Activated naive CD8-positive, alpha-beta T cell (primary cell): ENCODE data around the gene RPS5.
"Not testable (repeated sequence)": the region's sequence is repeated elsewhere in the genome, so short reads cannot be mapped to it uniquely, and the experiment has no call there.

Experiments used
- H3K27ac Mint-ChIP-seq: one replicate; pipeline ENCODE4 v1.8.0; 2021; ENCODE audit warnings: mixed read lengths
- H3K27me3 Mint-ChIP-seq: one replicate; pipeline ENCODE4 v1.8.0; 2021; ENCODE audit warnings: mixed read lengths
- H3K36me3 Mint-ChIP-seq: one replicate; pipeline ENCODE4 v1.8.0; 2021; ENCODE audit warnings: mixed read lengths
- H3K4me1 Mint-ChIP-seq: one replicate; pipeline ENCODE4 v1.8.0; 2021; ENCODE audit warnings: low read depth, mixed read lengths
- H3K4me3 Mint-ChIP-seq: one replicate; pipeline ENCODE4 v1.8.0; 2021; ENCODE audit warnings: mild to moderate bottlenecking, mixed read lengths
- H3K9me3 Mint-ChIP-seq: one replicate; pipeline ENCODE4 v1.8.0; 2021; ENCODE audit warnings: low read depth, mixed read lengths

Gene RPS5

DNA sequence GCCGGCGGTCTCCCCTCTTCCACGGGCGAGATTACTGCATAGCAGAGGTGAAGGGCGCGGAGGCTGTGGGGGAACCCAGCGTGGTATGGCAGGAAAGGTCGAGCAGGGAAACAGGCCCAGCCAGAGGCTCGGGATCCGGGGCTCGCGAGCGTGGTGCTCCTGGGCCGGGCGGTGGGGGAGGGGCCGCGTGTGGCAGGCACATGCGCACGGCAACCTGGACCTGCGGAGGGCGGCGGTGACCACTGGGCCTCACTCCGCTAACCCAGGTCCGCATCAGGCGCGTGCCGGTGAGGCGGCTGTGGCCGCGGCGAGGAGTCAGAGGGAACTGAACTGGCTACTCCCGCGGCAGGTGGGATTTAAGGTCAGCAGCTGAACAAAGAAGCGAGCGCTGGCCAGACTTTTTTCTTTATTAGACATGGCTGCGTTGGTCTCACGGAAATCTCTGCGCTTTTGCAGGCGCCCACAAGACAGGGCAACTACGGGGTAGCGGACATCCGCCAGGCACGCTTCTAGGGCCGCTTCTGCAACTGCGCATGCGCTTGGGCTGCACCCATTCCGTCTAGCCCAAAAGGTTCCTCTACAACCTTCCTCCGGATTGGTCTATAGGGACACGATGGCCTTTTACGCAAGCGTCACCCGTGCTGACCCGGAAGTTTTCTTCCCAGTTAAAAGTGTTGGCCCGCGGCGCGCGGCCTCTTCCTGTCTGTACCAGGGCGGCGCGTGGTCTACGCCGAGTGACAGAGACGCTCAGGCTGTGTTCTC lies at the start of gene RPS5:
TSS of gene RPS5 (plus strand) at position 694 of the 762 bp plus-strand sequence. CDS start 869 bp downstream, outside the sequence.
- H3K4me3 Mint-ChIP-seq = peak within 1 kb of the TSS; percentile 97
- no peaks in the 10 kb centered on the region for H3K9me3 Mint-ChIP-seq
- peak within 1 kb of the TSS; percentile 99 for H3K27ac Mint-ChIP-seq
- peaks cover 38% of the 10 kb centered on the region for H3K4me1 Mint-ChIP-seq
- H3K36me3 Mint-ChIP-seq = peaks cover 16% of the 10 kb centered on the region
- H3K27me3 Mint-ChIP-seq = no peaks in the 10 kb centered on the region

DNA sequence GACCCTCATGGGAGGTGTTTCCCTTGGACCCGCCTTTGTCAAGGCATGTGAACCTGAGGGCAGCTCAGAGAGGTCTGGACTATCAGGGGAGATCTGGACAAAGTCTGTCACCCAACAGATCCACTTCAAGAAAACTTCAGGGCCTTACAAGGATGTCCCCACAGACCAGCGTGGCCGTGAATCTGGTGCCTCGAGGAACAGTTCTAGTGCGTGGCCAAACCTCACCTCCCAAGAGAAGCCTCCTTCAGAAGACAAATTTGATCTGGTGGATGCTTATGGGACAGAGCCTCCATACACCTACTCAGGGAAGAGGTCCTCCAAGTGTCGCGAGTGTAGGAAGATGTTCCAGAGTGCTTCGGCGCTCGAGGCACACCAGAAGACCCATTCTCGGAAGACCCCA lies 48.7 kb upstream of the RPS5 start:
- Mint-ChIP-seq H3K4me3 (no peak overlapping the region), H3K27ac (no peak overlapping the region), H3K27me3 (no peaks in the 10 kb centered on the region), H3K36me3 (peaks cover 12% of the 10 kb centered on the region), H3K4me1 (peaks cover 6% of the 10 kb centered on the region), H3K9me3 (no peaks in the 10 kb centered on the region)

DNA sequence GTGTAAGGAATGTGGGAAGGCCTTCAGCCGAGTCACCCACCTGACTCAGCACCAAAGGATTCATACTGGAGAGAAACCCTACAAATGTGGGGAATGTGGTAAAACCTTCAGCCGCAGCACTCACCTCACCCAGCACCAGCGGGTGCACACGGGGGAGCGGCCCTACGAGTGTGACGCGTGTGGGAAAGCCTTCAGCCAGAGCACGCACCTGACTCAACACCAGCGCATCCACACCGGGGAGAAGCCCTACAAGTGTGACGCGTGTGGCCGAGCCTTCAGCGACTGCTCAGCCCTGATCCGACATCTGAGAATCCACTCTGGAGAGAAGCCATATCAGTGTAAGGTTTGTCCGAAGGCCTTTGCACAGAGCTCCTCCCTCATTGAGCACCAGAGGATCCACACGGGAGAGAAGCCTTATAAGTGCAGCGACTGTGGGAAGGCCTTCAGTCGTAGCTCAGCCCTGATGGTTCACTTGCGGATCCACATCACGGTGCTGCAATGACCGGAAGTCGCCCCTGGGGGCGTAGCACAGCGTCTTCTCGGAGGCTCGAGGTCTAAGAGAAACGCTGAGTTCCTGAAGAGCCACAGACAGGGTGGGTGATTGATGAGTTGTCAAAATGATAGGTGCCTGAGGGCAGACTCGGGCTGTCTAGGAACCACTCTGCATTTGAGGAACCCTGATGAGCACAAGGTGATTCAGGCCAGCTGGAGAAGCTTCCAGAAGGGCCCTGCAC lies 48.1 kb upstream of the RPS5 start:
- no peak overlapping the region for H3K27ac Mint-ChIP-seq
- no peaks in the 10 kb centered on the region for H3K27me3 Mint-ChIP-seq
- no peak overlapping the region for H3K4me3 Mint-ChIP-seq
- H3K36me3 Mint-ChIP-seq = peaks cover 12% of the 10 kb centered on the region
- H3K9me3 Mint-ChIP-seq = no peaks in the 10 kb centered on the region
- H3K4me1 Mint-ChIP-seq = peaks cover 6% of the 10 kb centered on the region

DNA sequence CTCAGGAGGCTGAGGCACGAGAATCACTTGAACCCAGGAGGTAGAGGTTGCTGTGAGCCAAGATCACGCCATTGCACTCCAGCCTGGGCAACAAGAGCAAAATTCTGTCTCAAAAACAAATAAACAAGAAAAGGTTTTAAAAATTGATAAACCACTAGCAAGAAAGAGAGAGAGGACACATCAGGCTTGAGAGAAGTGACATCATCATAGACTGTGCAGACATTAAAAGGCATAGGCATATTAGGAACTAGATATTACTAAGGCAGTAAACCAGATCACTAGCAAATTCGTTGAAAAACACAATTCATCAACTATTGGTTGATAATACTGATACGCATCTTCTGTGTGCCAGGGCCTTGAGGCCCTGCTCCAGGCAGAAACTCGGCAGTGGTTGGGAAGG lies 41.5 kb upstream of the RPS5 start:
- Mint-ChIP-seq H3K36me3 (peaks cover 7% of the 10 kb centered on the region), H3K27ac (peak overlapping the region; percentile 61), H3K4me1 (peaks cover 30% of the 10 kb centered on the region), H3K27me3 (no peaks in the 10 kb centered on the region), H3K4me3 (peak overlapping the region; percentile 87), H3K9me3 (no peaks in the 10 kb centered on the region)

DNA sequence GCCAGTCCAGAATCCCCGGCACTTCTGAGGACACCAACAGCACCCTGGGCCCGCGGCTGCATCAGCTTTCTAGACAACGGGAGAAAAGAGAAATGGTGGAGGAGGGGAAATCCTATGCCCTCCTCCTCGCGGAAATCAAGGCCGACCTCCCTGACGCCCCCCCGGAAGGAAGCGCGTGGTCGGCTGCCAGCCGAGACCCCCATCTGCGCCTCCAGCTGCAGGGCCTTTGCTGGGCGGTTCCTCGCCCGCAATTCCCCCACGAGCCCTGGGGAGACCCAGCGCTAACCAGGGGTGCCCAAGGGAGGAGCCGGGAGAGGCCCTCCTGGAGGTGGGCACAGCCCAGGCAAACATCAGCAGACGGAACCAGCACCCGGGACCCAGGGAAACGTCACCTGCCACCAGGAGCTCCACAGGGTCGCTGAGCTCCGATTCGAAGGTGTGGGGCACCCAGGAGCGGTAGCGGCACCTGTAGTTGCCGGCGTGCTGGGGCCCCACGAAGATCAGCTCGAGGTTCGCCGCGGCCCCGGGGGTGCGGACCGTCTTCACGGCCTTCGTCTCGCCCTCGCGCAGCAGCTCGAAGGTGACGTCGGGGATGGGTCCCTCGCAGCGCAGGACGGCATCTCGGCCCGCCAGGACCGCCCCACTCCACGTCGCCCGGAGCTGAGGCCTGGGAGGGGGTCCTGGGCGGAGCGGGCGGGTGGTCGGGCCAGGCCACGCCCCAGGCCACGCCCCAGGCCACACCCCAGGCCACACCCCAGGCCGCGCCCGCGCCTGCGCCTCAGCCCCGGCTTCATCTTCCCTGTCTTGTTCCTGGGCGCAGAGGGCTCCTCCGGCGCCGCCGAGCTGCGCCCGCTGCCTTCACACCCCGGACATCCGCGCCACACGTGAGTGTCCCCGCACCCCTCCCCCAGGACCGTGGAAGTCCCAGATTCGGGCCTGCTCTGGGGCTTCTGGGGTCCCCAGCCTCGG lies 39.8 kb upstream of the RPS5 start:
- peaks cover 32% of the 10 kb centered on the region for H3K4me1 Mint-ChIP-seq
- peak overlapping the region; percentile 88 for H3K27ac Mint-ChIP-seq
- H3K27me3 Mint-ChIP-seq = no peaks in the 10 kb centered on the region
- H3K4me3 Mint-ChIP-seq = peak overlapping the region; percentile 96
- H3K9me3 Mint-ChIP-seq = no peaks in the 10 kb centered on the region
- H3K36me3 Mint-ChIP-seq = peaks cover 4% of the 10 kb centered on the region

DNA sequence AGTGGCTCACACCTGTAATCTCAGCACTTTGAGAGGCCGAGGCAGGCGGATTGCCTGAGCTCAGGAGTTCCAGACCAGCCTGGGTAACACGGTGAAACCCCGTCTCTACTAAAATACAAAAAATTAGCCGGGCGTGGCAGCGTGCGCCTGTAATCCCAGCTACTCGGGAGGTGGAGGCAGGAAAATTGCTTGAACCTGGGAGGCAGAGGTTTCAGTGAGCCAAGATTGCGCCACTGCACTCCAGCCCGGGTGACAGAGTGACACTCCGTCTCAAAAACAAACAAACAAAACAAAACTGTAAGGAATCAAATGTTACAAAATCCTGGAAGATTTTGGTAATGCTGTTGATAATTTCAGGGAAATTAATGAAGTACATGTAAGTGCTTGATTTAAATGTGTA lies 39.0 kb upstream of the RPS5 start:
- peaks cover 32% of the 10 kb centered on the region for H3K4me1 Mint-ChIP-seq
- H3K27ac Mint-ChIP-seq, H3K36me3 Mint-ChIP-seq, H3K27me3 Mint-ChIP-seq, H3K9me3 Mint-ChIP-seq: not testable (repeated sequence)
- H3K4me3 Mint-ChIP-seq = peak overlapping the region; percentile 96

DNA sequence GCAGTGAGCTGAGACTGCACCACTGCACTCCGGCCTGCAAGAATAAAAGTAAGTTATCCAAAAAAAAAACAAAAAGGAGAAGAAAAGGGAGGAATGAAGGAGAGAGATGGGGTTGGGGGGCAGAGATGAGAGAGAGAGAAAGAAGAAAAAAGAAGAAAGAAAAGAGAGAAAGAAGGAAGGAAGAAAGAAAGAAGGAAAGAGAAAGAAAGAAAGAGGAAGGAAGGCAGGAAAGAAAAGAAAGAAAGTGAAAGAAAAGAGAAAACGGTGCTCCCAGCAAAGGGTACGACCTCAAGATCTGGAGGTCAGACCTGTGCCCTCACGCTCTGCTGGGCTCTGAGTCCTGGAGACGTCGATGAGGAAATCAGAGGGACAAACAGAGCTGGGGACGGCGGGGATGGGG lies 37.5 kb upstream of the RPS5 start:
- H3K27me3 Mint-ChIP-seq = no peaks in the 10 kb centered on the region
- H3K4me1 Mint-ChIP-seq = peaks cover 32% of the 10 kb centered on the region
- H3K36me3 Mint-ChIP-seq = peaks cover 4% of the 10 kb centered on the region
- H3K27ac Mint-ChIP-seq = no peak overlapping the region
- peak overlapping the region; percentile 51 for H3K4me3 Mint-ChIP-seq
- no peaks in the 10 kb centered on the region for H3K9me3 Mint-ChIP-seq

DNA sequence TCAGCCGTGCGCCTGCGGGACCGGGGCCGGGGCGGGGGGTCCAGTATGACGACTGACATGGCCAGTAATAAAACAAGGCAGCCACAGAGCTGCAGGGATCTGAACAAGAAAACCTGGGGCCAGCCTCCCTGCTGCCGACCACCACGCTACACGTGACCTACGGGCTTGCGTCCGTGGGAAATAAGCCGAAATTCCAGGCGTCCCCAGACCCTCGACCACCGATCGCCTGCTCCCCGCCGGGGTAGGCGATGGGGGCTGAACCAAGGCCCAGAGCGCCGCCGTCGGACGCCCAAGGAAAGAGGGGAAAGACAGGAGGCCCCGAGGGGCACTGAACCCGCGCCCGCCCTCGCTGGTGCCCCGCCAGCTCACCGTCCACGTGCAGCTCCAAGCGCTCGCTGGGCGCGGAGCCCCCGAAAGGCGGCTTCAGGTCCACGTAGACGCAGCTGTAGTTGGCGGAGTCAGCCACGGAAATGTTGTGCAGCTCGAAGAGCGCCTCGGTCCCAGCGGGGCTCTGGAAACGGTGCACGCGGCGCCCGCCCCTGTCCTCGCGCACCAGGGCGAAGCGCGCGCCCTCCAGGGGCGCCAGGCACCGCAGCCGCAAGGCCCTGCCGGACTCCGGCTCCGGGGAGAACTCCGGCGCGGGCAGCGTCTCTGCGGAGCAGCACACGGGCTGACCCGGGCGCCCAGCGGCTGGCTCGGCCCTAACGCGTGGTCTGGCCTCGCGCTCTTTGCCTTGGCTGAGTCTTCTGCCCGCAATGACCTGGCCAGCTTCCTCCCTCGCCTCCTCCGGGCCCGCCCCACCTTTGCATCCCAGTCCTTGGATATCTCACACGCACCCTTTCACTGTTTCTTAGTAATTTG lies 36.8 kb upstream of the RPS5 start:
- H3K36me3 Mint-ChIP-seq = peaks cover 4% of the 10 kb centered on the region
- no peaks in the 10 kb centered on the region for H3K27me3 Mint-ChIP-seq
- H3K4me1 Mint-ChIP-seq = peaks cover 33% of the 10 kb centered on the region
- no peaks in the 10 kb centered on the region for H3K9me3 Mint-ChIP-seq
- no peak overlapping the region for H3K4me3 Mint-ChIP-seq
- H3K27ac Mint-ChIP-seq = no peak overlapping the region

DNA sequence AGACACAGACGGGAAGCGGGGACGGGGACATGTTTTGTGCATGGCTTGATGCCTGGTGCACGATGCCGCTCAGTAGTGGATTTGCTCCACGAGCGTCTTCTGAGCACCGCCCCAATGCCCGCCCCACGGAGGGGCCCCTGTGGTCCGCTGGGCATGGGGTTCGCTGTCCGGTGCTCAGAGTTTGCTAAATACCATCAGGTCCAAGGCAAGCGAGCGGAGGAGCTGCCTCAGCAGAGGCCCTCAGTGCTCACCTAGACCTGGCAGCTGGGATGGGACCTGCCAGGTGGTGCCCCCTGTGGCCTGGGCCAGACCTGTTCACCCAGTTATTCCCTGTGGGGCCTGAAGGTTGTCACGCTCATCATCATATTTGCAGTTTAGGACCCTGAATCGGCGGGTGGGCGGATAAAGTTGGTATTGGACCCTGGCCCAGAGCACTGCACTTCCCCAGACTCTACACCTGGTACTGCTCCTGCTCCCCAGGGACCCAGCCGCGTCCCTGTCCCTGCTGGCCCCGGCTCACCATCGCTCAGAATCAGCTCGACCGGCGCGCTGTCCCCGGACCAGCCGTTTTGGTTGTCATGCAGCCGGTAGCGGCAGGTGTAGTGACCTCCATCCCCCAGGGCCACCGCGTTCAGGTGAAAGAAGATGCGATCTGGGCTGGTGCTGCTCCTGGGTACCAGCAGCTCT lies 36.1 kb upstream of the RPS5 start:
- peaks cover 4% of the 10 kb centered on the region for H3K36me3 Mint-ChIP-seq
- H3K27ac Mint-ChIP-seq = no peak overlapping the region
- no peak overlapping the region for H3K4me3 Mint-ChIP-seq

DNA sequence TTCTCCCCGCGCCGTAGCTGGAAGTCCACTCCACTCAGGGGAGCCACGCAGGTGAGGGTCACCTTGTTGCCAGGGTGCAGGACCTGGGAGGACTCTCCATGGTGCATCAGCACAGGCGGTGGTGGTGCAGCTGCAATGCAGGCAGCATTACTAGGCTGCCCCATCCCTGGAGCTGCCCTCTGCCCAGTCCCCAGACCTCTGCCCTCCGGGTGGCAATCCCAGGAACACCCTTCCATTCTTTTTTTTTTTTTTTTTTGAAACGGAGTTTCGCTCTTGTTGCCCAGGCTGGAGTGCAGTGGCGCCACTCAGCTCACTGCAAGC lies 35.6 kb upstream of the RPS5 start:
- Mint-ChIP-seq H3K27me3 (no peaks in the 10 kb centered on the region), H3K27ac (no peak overlapping the region), H3K4me3 (no peak overlapping the region)

More for the DNA sequence above, 36.1 kb upstream of the RPS5 start:
- H3K9me3 Mint-ChIP-seq = no peaks in the 10 kb centered on the region
- no peaks in the 10 kb centered on the region for H3K27me3 Mint-ChIP-seq
- H3K4me1 Mint-ChIP-seq = peaks cover 33% of the 10 kb centered on the region

DNA sequence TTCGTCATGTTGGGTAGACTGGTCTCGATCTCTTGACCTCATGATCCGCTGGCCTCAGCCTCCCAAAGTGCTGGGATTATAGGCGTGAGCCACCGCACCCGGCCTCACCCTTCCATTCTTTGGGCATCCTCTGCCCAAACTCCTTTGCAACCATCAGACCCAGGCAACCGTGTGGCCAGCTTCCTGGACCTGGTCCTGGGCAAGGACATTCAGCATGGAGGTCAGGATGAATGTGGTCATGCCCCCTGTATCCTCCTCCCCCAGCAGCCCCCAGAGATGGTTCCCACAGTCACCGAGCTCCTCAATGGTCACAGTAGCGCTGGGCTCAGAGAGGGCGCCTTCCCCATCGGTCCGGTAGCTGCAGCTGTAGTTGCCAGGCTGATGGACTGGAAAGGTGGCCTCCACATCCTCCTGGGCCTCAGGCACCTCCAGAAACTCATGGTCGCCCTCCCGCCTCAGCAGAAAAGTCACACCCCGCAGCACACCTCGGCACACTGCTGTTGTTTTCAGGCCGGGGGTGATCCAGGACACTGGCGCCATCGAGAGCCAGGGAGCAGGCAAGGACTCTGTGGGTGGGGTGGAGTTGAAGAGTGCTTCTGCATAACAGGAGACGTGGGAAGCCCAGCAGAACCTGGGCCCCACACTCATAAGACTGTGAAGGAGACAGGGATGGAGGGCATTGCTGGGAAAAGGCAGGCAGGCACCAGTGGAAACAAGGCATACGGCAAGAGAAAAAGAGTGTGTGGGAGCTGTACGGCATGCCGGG lies 34.9 kb upstream of the RPS5 start:
- Mint-ChIP-seq H3K27ac (no peak overlapping the region), H3K36me3 (peaks cover 4% of the 10 kb centered on the region), H3K4me1 (peaks cover 30% of the 10 kb centered on the region), H3K27me3 (no peaks in the 10 kb centered on the region), H3K9me3 (no peaks in the 10 kb centered on the region), H3K4me3 (no peak overlapping the region)

More for the DNA sequence above, 35.6 kb upstream of the RPS5 start:
- H3K36me3 Mint-ChIP-seq = peaks cover 4% of the 10 kb centered on the region
- peaks cover 33% of the 10 kb centered on the region for H3K4me1 Mint-ChIP-seq
- no peaks in the 10 kb centered on the region for H3K9me3 Mint-ChIP-seq

DNA sequence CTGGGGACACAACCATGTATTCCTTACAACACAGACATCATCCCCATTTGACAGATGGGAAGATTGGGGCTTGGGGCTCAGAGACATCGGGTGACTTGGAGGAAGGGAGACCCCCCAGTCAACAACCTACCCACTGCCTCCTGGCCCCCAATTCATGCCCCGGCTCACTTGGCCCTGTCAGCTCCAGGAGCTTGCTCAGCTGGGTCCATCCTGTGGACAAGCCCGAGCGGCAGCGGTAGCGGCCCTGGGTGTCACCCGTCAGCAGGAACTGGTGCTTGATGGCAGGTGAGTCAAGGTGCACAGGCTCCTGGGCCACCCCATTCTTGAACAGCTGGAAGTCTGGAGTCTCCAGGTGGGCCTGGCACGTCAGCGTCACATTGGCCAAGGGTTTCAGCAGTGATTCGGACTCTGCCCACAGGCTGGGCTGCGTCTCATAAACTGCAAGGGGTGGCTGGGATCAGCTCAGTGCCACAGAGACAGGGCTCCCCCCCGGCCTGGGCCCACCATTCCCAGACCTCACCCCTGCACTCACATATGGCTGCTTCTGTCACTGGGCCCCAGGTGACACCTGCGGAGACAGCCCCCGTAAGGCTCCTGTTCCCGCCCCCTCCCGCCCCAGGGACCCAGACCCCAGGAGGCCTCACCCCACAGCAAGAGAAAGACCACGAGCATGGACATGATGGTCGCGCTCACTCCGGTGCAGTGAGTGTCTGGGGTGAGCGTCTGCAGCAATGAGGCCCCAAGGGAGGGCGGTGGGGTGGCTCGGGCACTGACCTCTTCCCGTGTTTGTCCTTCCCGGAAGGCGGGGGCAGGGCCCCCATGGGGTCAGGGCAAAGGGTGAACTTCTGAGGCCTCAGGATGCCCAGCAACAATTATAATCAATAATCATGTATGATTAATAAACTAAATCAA lies 34.1 kb upstream of the RPS5 start, which contains the start of gene A1BG:
TSS of gene A1BG (minus strand) at position 733 of the 912 bp plus-strand sequence. CDS start at position 678, 55 bp downstream.
- peaks cover 4% of the 10 kb centered on the region for H3K36me3 Mint-ChIP-seq
- no peak within 1 kb of the TSS for H3K27ac Mint-ChIP-seq
- peaks cover 30% of the 10 kb centered on the region for H3K4me1 Mint-ChIP-seq
- no peaks in the 10 kb centered on the region for H3K9me3 Mint-ChIP-seq
- no peak within 1 kb of the TSS for H3K4me3 Mint-ChIP-seq
- H3K27me3 Mint-ChIP-seq = no peaks in the 10 kb centered on the region
